ENCODE data around the gene EXD2. TPM values are rescaled to one million over a fixed set of nuclear protein-coding genes. Genes with fewer than 3 reads are reported as not detected.

EXD2 gene
- total and polyA plus RNA-seq, 10 of the 15 experiments (the other 5 are each of a cell fraction or from before 2014, with no cell fraction given) = 1.0 to 12.4 (median 4.6) TPM

- RAD21 ChIA-PET (ENCODE audit: unreplicated experiment) = no interaction called here
- TF ChIP-seq ZBTB40 (IDR thresholded peaks at IDR 0.05; ENCODE audit: borderline replicate concordance) (no peak), HCFC1 (IDR thresholded peaks at IDR 0.05; ENCODE audit: low read length) (no peak), SMAD1 (IDR thresholded peaks at IDR 0.05; ENCODE audit: low read depth, partially characterized antibody) (no peak), MEF2A (IDR thresholded peaks at IDR 0.05; ENCODE audit: insufficient read depth, low read depth, low read length) (no peak), SRF (IDR thresholded peaks at IDR 0.05; ENCODE audit: low read depth in 2 of 2, low read length in 2 of 2) (no peak), EZH2 (IDR thresholded peaks at IDR 0.05; ENCODE audit: borderline replicate concordance, control insufficient read depth, low read depth, low read length) (no peak), MTA2 (IDR thresholded peaks at IDR 0.05; ENCODE audit: low read depth) (no peak), POLR2AphosphoS5 (IDR thresholded peaks at IDR 0.05; ENCODE audit: low read length) (no peak), MXI1 (IDR thresholded peaks at IDR 0.05; ENCODE audit: low read depth, low read length) (no peak)
- POLR2A ChIA-PET = interaction anchor here (0.6 kb wide), 1 partner anchor 240 kb away, joined by 4 read pairs; no protein-coding TSS in a partner anchor
- DNase-seq (ENCODE audit: low read depth, low spot score) (no peak), FAIRE-seq (no peak), ATAC-seq (no peak)
- Histone ChIP-seq H3K27ac (ENCODE audit: control insufficient read depth, insufficient read depth) (no peak overlapping the region), H3K9ac (ENCODE audit: control insufficient read depth, insufficient read depth, low read length) (no peak overlapping the region), H2AFZ (ENCODE audit: control insufficient read depth, low read depth, low read length) (no peak overlapping the region), H3K27me3 (replicated peaks in 1 of 2; ENCODE audit: control insufficient read depth in 2 of 2, insufficient read depth in 2 of 2, low read length in 1 of 2) (no peaks in the 10 kb centered on the region), H3K4me2 (ENCODE audit: control insufficient read depth, insufficient read depth) (no peak overlapping the region), H3K4me3 (no peak overlapping the region), H3K4me1 (ENCODE audit: control insufficient read depth, insufficient read depth, low read length) (no peaks in the 10 kb centered on the region), H3K79me2 (ENCODE audit: control insufficient read depth, insufficient read depth, low read length) (no peaks in the 10 kb centered on the region), H3K9me3 (replicated peaks; ENCODE audit: control insufficient read depth, insufficient read depth, low read length) (no peaks in the 10 kb centered on the region), H3K36me3 (ENCODE audit: control insufficient read depth in 2 of 2, insufficient read depth in 2 of 2, low read length in 1 of 2) (no peaks in the 10 kb centered on the region), H4K20me1 (ENCODE audit: control insufficient read depth, insufficient read depth) (no peaks in the 10 kb centered on the region)
- BruUV-seq (replicated peaks) = no TSS peak
- in situ Hi-C loops (cut with MboI) = loop anchor here (5.0 to 25.0 kb wide), 3 partner anchors 213 to 488 kb away; no protein-coding TSS in a partner anchor
- CTCF ChIA-PET = interaction anchor here (0.6 kb wide), 1 partner anchor 264 kb away, joined by 3 read pairs; no protein-coding TSS in a partner anchor
- WGBS (ENCODE audit: insufficient coverage, insufficient replicate concordance, low lambda C conversion rate, missing lambda C conversion rate) = 69% methylated on average over 5 of the region's 5 CpGs
- intact Hi-C loops (cut with micrococcal nuclease; ENCODE audit: unreplicated experiment) = no loop called here
- SMC1A ChIA-PET (ENCODE audit: uncharacterized antibody, unreplicated experiment) = no interaction called here
These were observed 58.3 kb downstream of the EXD2 start for GRCh38 chr14:69249603-69250002.
